ENCODE results near the gene CCT3. TPM values are rescaled to one million over a fixed set of nuclear protein-coding genes. Genes with fewer than 3 reads are reported as not detected.

Gene CCT3
- total and polyA plus RNA-seq, 10 of the 15 experiments (the other 5 are each of a cell fraction or from before 2014, with no cell fraction given) = 319 to 585 (median 427) TPM

GRCh38 chr1:156259805-156260204, 78.3 kb downstream of the CCT3 start:
- Histone ChIP-seq H3K9me3 (replicated peaks; ENCODE audit: control insufficient read depth, insufficient read depth, low read length) (no peaks in the 10 kb centered on the region), H3K36me3 (ENCODE audit: control insufficient read depth in 2 of 2, insufficient read depth in 2 of 2, low read length in 1 of 2) (peaks cover 42 to 50% of the 10 kb centered on the region in 2 experiments), H2AFZ (ENCODE audit: control insufficient read depth, low read depth, low read length) (no peak overlapping the region), H3K4me3 (no peak overlapping the region), H3K9ac (ENCODE audit: control insufficient read depth, insufficient read depth, low read length) (no peak overlapping the region), H3K4me2 (ENCODE audit: control insufficient read depth, insufficient read depth) (no peak overlapping the region), H3K27me3 (replicated peaks in 1 of 2; ENCODE audit: control insufficient read depth in 2 of 2, insufficient read depth in 2 of 2, low read length in 1 of 2) (no peaks in the 10 kb centered on the region), H4K20me1 (ENCODE audit: control insufficient read depth, insufficient read depth) (no peaks in the 10 kb centered on the region), H3K27ac (ENCODE audit: control insufficient read depth, insufficient read depth) (no peak overlapping the region), H3K4me1 (ENCODE audit: control insufficient read depth, insufficient read depth, low read length) (no peaks in the 10 kb centered on the region), H3K79me2 (ENCODE audit: control insufficient read depth, insufficient read depth, low read length) (no peaks in the 10 kb centered on the region)
- SMC1A ChIA-PET (ENCODE audit: uncharacterized antibody, unreplicated experiment) = interaction anchor here (1.0 to 1.2 kb wide), 3 partner anchors 60 to 118 kb away, joined by 3 read pairs; no protein-coding TSS in a partner anchor
- RAD21 ChIA-PET (ENCODE audit: unreplicated experiment) = interaction anchor here (0.7 to 1.8 kb wide), 3 partner anchors 35 to 118 kb away, joined by 4 to 7 read pairs (median 4); no protein-coding TSS in a partner anchor
- CTCF ChIA-PET = interaction anchor here (0.8 to 1.9 kb wide), 8 partner anchors 12 to 186 kb away, joined by 3 to 8 read pairs (median 4); no protein-coding TSS in a partner anchor
- no peak for FAIRE-seq
- BruUV-seq (replicated peaks) = no TSS peak
- in situ Hi-C loops (cut with MboI) = no loop called here
- DNase-seq (ENCODE audit: low read depth, low spot score) = no peak
- intact Hi-C loops (cut with micrococcal nuclease; ENCODE audit: unreplicated experiment) = no loop called here
- TF ChIP-seq YBX1 (IDR thresholded peaks at IDR 0.05) = no peak
- TF ChIP-seq, protein P1, sequence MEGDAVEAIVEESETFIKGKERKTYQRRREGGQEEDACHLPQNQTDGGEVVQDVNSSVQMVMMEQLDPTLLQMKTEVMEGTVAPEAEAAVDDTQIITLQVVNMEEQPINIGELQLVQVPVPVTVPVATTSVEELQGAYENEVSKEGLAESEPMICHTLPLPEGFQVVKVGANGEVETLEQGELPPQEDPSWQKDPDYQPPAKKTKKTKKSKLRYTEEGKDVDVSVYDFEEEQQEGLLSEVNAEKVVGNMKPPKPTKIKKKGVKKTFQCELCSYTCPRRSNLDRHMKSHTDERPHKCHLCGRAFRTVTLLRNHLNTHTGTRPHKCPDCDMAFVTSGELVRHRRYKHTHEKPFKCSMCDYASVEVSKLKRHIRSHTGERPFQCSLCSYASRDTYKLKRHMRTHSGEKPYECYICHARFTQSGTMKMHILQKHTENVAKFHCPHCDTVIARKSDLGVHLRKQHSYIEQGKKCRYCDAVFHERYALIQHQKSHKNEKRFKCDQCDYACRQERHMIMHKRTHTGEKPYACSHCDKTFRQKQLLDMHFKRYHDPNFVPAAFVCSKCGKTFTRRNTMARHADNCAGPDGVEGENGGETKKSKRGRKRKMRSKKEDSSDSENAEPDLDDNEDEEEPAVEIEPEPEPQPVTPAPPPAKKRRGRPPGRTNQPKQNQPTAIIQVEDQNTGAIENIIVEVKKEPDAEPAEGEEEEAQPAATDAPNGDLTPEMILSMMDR (IDR thresholded peaks at IDR 0.05 in 2 of 3, conservative IDR thresholded peaks at IDR 0.05 in 1 of 3; ENCODE audit: control insufficient read depth in 2 of 3, extremely low read depth in 1 of 3, insufficient read depth in 1 of 3, low read depth in 3 of 3, low read length in 3 of 3) = peak in 2 of 3 experiments; percentile 27 to 32; a peak in 1 of 6 replicates
- ATAC-seq = peak; percentile 46; the same call in 1 of the 3 replicates
- WGBS (ENCODE audit: insufficient coverage, insufficient replicate concordance, low lambda C conversion rate, missing lambda C conversion rate) = 77% methylated on average over 3 of the region's 3 CpGs
- POLR2A ChIA-PET = interaction anchor here (0.6 kb wide), 1 partner anchor 26 kb away, joined by 3 read pairs; no protein-coding TSS in a partner anchor

Other genes with a start within 250 kb of the CCT3 start
Only the 7 nearest of the 15 such genes appear.
- gene PAQR6, start 90.2 kb downstream of the CCT3 start, total RNA-seq (2014; rRNA removed) = 2.3 and 2.9 TPM in 2 replicates
- gene PAQR6, start 90.2 kb downstream of the CCT3 start, total RNA-seq (2014; rRNA removed; fragmentation: Illumina TruSeq; extraction: Trizol) = 0.98 and 1.1 TPM in 2 replicates
- gene PAQR6, start 90.2 kb downstream of the CCT3 start, total RNA-seq (2021) = 2.6 and 3.5 TPM in 2 replicates
- 1.8 and 2.4 TPM in 2 replicates for gene PAQR6, start 90.2 kb downstream of the CCT3 start, polyA plus RNA-seq (2011; rRNA removed)
- 1.0 and 1.3 TPM in 2 replicates for gene PAQR6, start 90.2 kb downstream of the CCT3 start, polyA plus RNA-seq (2014; fragmentation: Illumina TruSeq; extraction: Trizol)
- gene PAQR6, start 90.2 kb downstream of the CCT3 start, polyA plus RNA-seq (2014; fragmentation: Nextera tagmentation; extraction: Ambion mirVana) = under 1 TPM; 0.42 to 0.73 TPM
- 4.5 and 5.1 TPM in 2 replicates for gene PAQR6, start 90.2 kb downstream of the CCT3 start, polyA plus RNA-seq (2014; rRNA removed)
- gene PAQR6, start 90.2 kb downstream of the CCT3 start, polyA plus RNA-seq (2016; fragmentation: Nextera tagmentation; extraction: Ambion mirVana) = 1 to 10 TPM in 1 of 2 experiments, under 1 TPM in 1; 0.77 to 1.3 TPM
- 51.0 and 57.3 TPM in 2 replicates for gene SMG5, start 55.5 kb downstream of the CCT3 start, total RNA-seq (2014; rRNA removed)
- gene SMG5, start 55.5 kb downstream of the CCT3 start, total RNA-seq (2014; rRNA removed; fragmentation: Illumina TruSeq; extraction: Trizol) = 30.4 and 32.4 TPM in 2 replicates
- 54.6 and 61.5 TPM in 2 replicates for gene SMG5, start 55.5 kb downstream of the CCT3 start, total RNA-seq (2021)
- 17.7 and 27.7 TPM in 2 replicates for gene SMG5, start 55.5 kb downstream of the CCT3 start, polyA plus RNA-seq (2011; rRNA removed)
- 27.8 and 45.7 TPM in 2 replicates for gene SMG5, start 55.5 kb downstream of the CCT3 start, polyA plus RNA-seq (2014; fragmentation: Illumina TruSeq; extraction: Trizol)
- 1 to 10 TPM in 1 of 2 experiments, under 1 TPM in 1; 0.76 to 1.9 TPM for gene SMG5, start 55.5 kb downstream of the CCT3 start, polyA plus RNA-seq (2014; fragmentation: Nextera tagmentation; extraction: Ambion mirVana)
- gene SMG5, start 55.5 kb downstream of the CCT3 start, polyA plus RNA-seq (2014; rRNA removed) = 54.0 and 54.8 TPM in 2 replicates
- 10 to 100 TPM; 51.9 to 55.9 TPM for gene SMG5, start 55.5 kb downstream of the CCT3 start, polyA plus RNA-seq (2016; fragmentation: Nextera tagmentation; extraction: Ambion mirVana)
- gene TMEM79, start 54.0 kb downstream of the CCT3 start, total RNA-seq (2014; rRNA removed) = 1.9 and 3.8 TPM in 2 replicates
- gene TMEM79, start 54.0 kb downstream of the CCT3 start, total RNA-seq (2014; rRNA removed; fragmentation: Illumina TruSeq; extraction: Trizol) = 2.2 and 2.5 TPM in 2 replicates
- gene TMEM79, start 54.0 kb downstream of the CCT3 start, total RNA-seq (2021) = 3.1 and 4.0 TPM in 2 replicates
- gene TMEM79, start 54.0 kb downstream of the CCT3 start, polyA plus RNA-seq (2011; rRNA removed) = 2.0 and 3.8 TPM in 2 replicates
- 0.86 and 2.6 TPM in 2 replicates for gene TMEM79, start 54.0 kb downstream of the CCT3 start, polyA plus RNA-seq (2014; fragmentation: Illumina TruSeq; extraction: Trizol)
- gene TMEM79, start 54.0 kb downstream of the CCT3 start, polyA plus RNA-seq (2014; fragmentation: Nextera tagmentation; extraction: Ambion mirVana) = 1 to 10 TPM in 1 of 2 experiments, under 1 TPM in 1; 0.47 to 1.2 TPM
- 5.2 and 7.3 TPM in 2 replicates for gene TMEM79, start 54.0 kb downstream of the CCT3 start, polyA plus RNA-seq (2014; rRNA removed)
- 1 to 10 TPM; 5.1 to 5.2 TPM for gene TMEM79, start 54.0 kb downstream of the CCT3 start, polyA plus RNA-seq (2016; fragmentation: Nextera tagmentation; extraction: Ambion mirVana)
- gene GLMP, start 42.6 kb downstream of the CCT3 start, total RNA-seq (2014; rRNA removed) = 27.1 and 30.0 TPM in 2 replicates
- 15.0 and 16.3 TPM in 2 replicates for gene GLMP, start 42.6 kb downstream of the CCT3 start, total RNA-seq (2014; rRNA removed; fragmentation: Illumina TruSeq; extraction: Trizol)
- gene GLMP, start 42.6 kb downstream of the CCT3 start, total RNA-seq (2021) = 19.7 and 24.2 TPM in 2 replicates
- gene GLMP, start 42.6 kb downstream of the CCT3 start, polyA plus RNA-seq (2011; rRNA removed) = 2.3 and 4.4 TPM in 2 replicates
- gene GLMP, start 42.6 kb downstream of the CCT3 start, polyA plus RNA-seq (2014; fragmentation: Illumina TruSeq; extraction: Trizol) = 12.2 and 23.0 TPM in 2 replicates
- gene GLMP, start 42.6 kb downstream of the CCT3 start, polyA plus RNA-seq (2014; fragmentation: Nextera tagmentation; extraction: Ambion mirVana) = 10 to 100 TPM; 10.8 to 12.8 TPM
- gene GLMP, start 42.6 kb downstream of the CCT3 start, polyA plus RNA-seq (2014; rRNA removed) = 23.5 and 33.4 TPM in 2 replicates
- gene GLMP, start 42.6 kb downstream of the CCT3 start, polyA plus RNA-seq (2016; fragmentation: Nextera tagmentation; extraction: Ambion mirVana) = 10 to 100 TPM; 19.3 to 19.6 TPM
- gene VHLL, start 39.0 kb downstream of the CCT3 start, total RNA-seq (2014; rRNA removed) = 0.23 TPM in 1 of 2 replicates, not detected in the other
- gene VHLL, start 39.0 kb downstream of the CCT3 start, total RNA-seq (2014; rRNA removed; fragmentation: Illumina TruSeq; extraction: Trizol) = not detected in 2 replicates
- not detected in 2 replicates for gene VHLL, start 39.0 kb downstream of the CCT3 start, total RNA-seq (2021)
- not detected in 2 replicates for gene VHLL, start 39.0 kb downstream of the CCT3 start, polyA plus RNA-seq (2011; rRNA removed)
- gene VHLL, start 39.0 kb downstream of the CCT3 start, polyA plus RNA-seq (2014; fragmentation: Illumina TruSeq; extraction: Trizol) = not detected in 2 replicates
- gene VHLL, start 39.0 kb downstream of the CCT3 start, polyA plus RNA-seq (2014; fragmentation: Nextera tagmentation; extraction: Ambion mirVana) = not detected
- gene VHLL, start 39.0 kb downstream of the CCT3 start, polyA plus RNA-seq (2014; rRNA removed) = not detected in 2 replicates
- gene VHLL, start 39.0 kb downstream of the CCT3 start, polyA plus RNA-seq (2016; fragmentation: Nextera tagmentation; extraction: Ambion mirVana) = not detected
- gene TSACC, start 234 bp upstream of the CCT3 start, total RNA-seq (2014; rRNA removed) = not detected in 2 replicates
- gene TSACC, start 234 bp upstream of the CCT3 start, total RNA-seq (2014; rRNA removed; fragmentation: Illumina TruSeq; extraction: Trizol) = not detected in 2 replicates
- not detected in 2 replicates for gene TSACC, start 234 bp upstream of the CCT3 start, total RNA-seq (2021)
- not detected in 2 replicates for gene TSACC, start 234 bp upstream of the CCT3 start, polyA plus RNA-seq (2011; rRNA removed)
- gene TSACC, start 234 bp upstream of the CCT3 start, polyA plus RNA-seq (2014; fragmentation: Illumina TruSeq; extraction: Trizol) = 0.25 and 1.1 TPM in 2 replicates
- 1 to 10 TPM in 1 of 2 experiments, under 1 TPM in 1; 0.82 to 1.0 TPM for gene TSACC, start 234 bp upstream of the CCT3 start, polyA plus RNA-seq (2014; fragmentation: Nextera tagmentation; extraction: Ambion mirVana)
- gene TSACC, start 234 bp upstream of the CCT3 start, polyA plus RNA-seq (2014; rRNA removed) = 0.40 and 0.53 TPM in 2 replicates
- 1 to 10 TPM; 1.8 to 2.8 TPM for gene TSACC, start 234 bp upstream of the CCT3 start, polyA plus RNA-seq (2016; fragmentation: Nextera tagmentation; extraction: Ambion mirVana)
- gene RHBG, start 30.9 kb upstream of the CCT3 start, total RNA-seq (2014; rRNA removed) = not detected in 2 replicates
- gene RHBG, start 30.9 kb upstream of the CCT3 start, total RNA-seq (2014; rRNA removed; fragmentation: Illumina TruSeq; extraction: Trizol) = not detected in 2 replicates
- gene RHBG, start 30.9 kb upstream of the CCT3 start, total RNA-seq (2021) = 0.11 TPM in 1 of 2 replicates, not detected in the other
- gene RHBG, start 30.9 kb upstream of the CCT3 start, polyA plus RNA-seq (2011; rRNA removed) = not detected in 2 replicates
- not detected in 2 replicates for gene RHBG, start 30.9 kb upstream of the CCT3 start, polyA plus RNA-seq (2014; fragmentation: Illumina TruSeq; extraction: Trizol)
- gene RHBG, start 30.9 kb upstream of the CCT3 start, polyA plus RNA-seq (2014; fragmentation: Nextera tagmentation; extraction: Ambion mirVana) = not detected
- gene RHBG, start 30.9 kb upstream of the CCT3 start, polyA plus RNA-seq (2014; rRNA removed) = 0.04 TPM in 1 of 2 replicates, not detected in the other
- not detected for gene RHBG, start 30.9 kb upstream of the CCT3 start, polyA plus RNA-seq (2016; fragmentation: Nextera tagmentation; extraction: Ambion mirVana)

Measured in GM12878 (cell line).